ENCODE results near the gene ADGRL1.

DNA sequence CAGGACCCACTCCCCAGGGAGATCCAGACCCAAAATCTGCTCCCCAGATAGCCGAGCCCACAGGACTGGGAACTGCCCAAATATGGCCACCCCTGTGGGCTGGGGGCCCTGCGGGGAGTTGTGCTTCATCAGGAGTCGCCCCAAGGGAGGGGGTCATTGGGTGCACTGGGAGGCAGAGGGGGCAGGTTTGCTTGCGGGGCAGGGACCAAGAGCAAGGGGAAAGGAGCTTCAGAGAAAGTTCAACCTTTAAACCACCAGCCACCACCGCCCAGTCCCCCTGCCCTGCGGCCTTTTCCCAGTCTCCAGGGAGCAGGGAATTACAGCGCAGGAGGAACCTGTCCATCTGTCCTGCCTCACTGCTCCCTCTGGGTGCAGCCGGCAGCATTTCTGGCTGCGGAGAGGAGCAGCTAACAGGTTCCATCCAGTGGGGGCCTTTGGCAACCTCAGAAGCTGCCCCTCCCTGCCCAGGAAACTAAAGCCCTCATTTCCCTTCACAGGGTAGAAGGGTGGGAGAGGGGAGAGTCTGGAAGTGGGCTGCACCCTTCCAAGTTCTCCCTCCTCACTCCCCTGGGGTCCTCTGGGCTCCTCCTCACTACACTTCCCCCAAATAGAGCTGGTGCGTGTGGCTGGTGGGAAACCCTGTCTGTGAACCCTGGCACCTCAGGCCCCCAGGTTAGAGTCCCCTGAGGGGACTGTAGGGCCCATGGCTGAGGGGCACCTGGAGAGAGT, 55.8 kb downstream of the ADGRL1 start:
- TF ChIP-seq HOXB6 (CRISPR knock-in tag; IDR thresholded peaks at IDR 0.05; ENCODE audit: borderline replicate concordance) (no peak), ZNF133 (CRISPR knock-in tag; IDR thresholded peaks at IDR 0.05) (no peak), ATF1 (CRISPR knock-in tag; IDR thresholded peaks at IDR 0.05) (no peak), ATF1 (tag; IDR thresholded peaks at IDR 0.05) (no peak), ARHGAP35 (IDR thresholded peaks at IDR 0.05; ENCODE audit: partially characterized antibody) (no peak), KAT7 (CRISPR knock-in tag; IDR thresholded peaks at IDR 0.05; ENCODE audit: borderline replicate concordance) (no peak), SMAD1 (IDR thresholded peaks at IDR 0.05; ENCODE audit: low read depth, low read length, partially characterized antibody) (no peak)
- TF ChIP-seq, protein P1, sequence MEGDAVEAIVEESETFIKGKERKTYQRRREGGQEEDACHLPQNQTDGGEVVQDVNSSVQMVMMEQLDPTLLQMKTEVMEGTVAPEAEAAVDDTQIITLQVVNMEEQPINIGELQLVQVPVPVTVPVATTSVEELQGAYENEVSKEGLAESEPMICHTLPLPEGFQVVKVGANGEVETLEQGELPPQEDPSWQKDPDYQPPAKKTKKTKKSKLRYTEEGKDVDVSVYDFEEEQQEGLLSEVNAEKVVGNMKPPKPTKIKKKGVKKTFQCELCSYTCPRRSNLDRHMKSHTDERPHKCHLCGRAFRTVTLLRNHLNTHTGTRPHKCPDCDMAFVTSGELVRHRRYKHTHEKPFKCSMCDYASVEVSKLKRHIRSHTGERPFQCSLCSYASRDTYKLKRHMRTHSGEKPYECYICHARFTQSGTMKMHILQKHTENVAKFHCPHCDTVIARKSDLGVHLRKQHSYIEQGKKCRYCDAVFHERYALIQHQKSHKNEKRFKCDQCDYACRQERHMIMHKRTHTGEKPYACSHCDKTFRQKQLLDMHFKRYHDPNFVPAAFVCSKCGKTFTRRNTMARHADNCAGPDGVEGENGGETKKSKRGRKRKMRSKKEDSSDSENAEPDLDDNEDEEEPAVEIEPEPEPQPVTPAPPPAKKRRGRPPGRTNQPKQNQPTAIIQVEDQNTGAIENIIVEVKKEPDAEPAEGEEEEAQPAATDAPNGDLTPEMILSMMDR (IDR thresholded peaks at IDR 0.05 in 2 of 3, conservative IDR thresholded peaks at IDR 0.05 in 1 of 3; ENCODE audit: insufficient read depth in 2 of 3, low read depth in 1 of 3, low read length in 3 of 3) = no peak
